ENCODE measurements around the gene CD7.

GRCh38 chr17:82285141-82285540 lies 32.3 kb downstream of the CD7 start:
- TF ChIP-seq EZH2 (IDR thresholded peaks at IDR 0.05) (no peak), POLR2AphosphoS5 (IDR thresholded peaks at IDR 0.05; ENCODE audit: borderline replicate concordance, low read depth, low read length) (no peak)

All from SK-N-MC (cell line).